WTC11 (cell line): ENCODE measurements around the gene CHMP5. TPM values are rescaled to one million over a fixed set of nuclear protein-coding genes. Genes with fewer than 3 reads are reported as not detected.

Source experiments
- ATAC-seq: fragments of 200-7000 bp; cut with Tn5 transposase; 2 replicates; pipeline ENCODE4 v1.10.0; 2021; ENCODE audit warnings: mild to moderate bottlenecking, moderate library complexity
- CTCF ChIA-PET: fragments of 300-600 bp; sonication (Branson Sonifier 250); formaldehyde crosslinking; loops from one replicate; lab custom pipeline; 2021; ENCODE audit warnings: antibody characterized with exemption; lab: Charles Lee
- POLR2A ChIA-PET: fragments of 350-600 bp; sonication (Branson Sonifier 250); formaldehyde crosslinking; loops from one replicate; lab custom pipeline; 2021; ENCODE audit warnings: antibody characterized with exemption; lab: Charles Lee
- DNase-seq: peaks from one replicate; pipeline ENCODE4 v3.0.0; 2021; ENCODE audit warnings: low spot score
- H3K27ac Mint-ChIP-seq: 2 replicates; pipeline ENCODE4 v1.8.0; 2021; ENCODE audit warnings: mixed read lengths
- H3K27me3 Mint-ChIP-seq: 2 replicates; pipeline ENCODE4 v1.8.0; 2021; ENCODE audit warnings: low read depth, mild to moderate bottlenecking, moderate library complexity, mixed read lengths
- H3K36me3 Mint-ChIP-seq: 2 replicates; pipeline ENCODE4 v1.8.0; 2021; ENCODE audit warnings: mixed read lengths
- H3K4me1 Mint-ChIP-seq: 2 replicates; pipeline ENCODE4 v1.8.0; 2022; ENCODE audit warnings: mixed read lengths
- H3K4me3 Mint-ChIP-seq: 2 replicates; pipeline ENCODE4 v1.8.0; 2021; ENCODE audit warnings: mild to moderate bottlenecking, moderate library complexity, mixed read lengths
- H3K9me3 Mint-ChIP-seq: 2 replicates; pipeline ENCODE4 v1.8.0; 2021; ENCODE audit warnings: mixed read lengths
- ATF1 ChIP-seq: sonication (generic); formaldehyde crosslinking; IDR thresholded peaks from 2 replicates; pipeline ENCODE4 v1.8.1; 2023; ENCODE audit warnings: mild to moderate bottlenecking, moderate library complexity, missing genetic modification reagents
- CREB1 ChIP-seq: sonication (generic); formaldehyde crosslinking; IDR thresholded peaks from 2 replicates; pipeline ENCODE4 v1.8.0; 2023; ENCODE audit warnings: mild to moderate bottlenecking, missing genetic modification reagents
- ELF4 ChIP-seq: sonication (generic); formaldehyde crosslinking; IDR thresholded peaks from 2 replicates; pipeline ENCODE4 v1.8.1; 2022; ENCODE audit warnings: low read depth, mild to moderate bottlenecking, moderate library complexity, missing genetic modification reagents
- KAT7 ChIP-seq: sonication (generic); formaldehyde crosslinking; IDR thresholded peaks from 2 replicates; pipeline ENCODE4 v1.8.1; 2023; ENCODE audit warnings: missing genetic modification reagents, mild to moderate bottlenecking, borderline replicate concordance
- NFATC4 ChIP-seq: fragments of 250-450 bp; sonication (Bioruptor Pico); IDR thresholded peaks from 2 replicates; pipeline ENCODE4 v1.9.0; 2021; ENCODE audit warnings: mild to moderate bottlenecking
- NR1H2 ChIP-seq: sonication (generic); formaldehyde crosslinking; IDR thresholded peaks from 2 replicates; pipeline ENCODE4 v1.9.0; 2021; ENCODE audit warnings: mild to moderate bottlenecking, moderate library complexity, missing genetic modification reagents
- NR2C2 ChIP-seq: sonication (generic); formaldehyde crosslinking; IDR thresholded peaks from 2 replicates; pipeline ENCODE4 v1.8.0; 2022; ENCODE audit warnings: mild to moderate bottlenecking, missing genetic modification reagents
- PRRX2 ChIP-seq: fragments of 250-450 bp; sonication (Bioruptor Pico); IDR thresholded peaks from 2 replicates; pipeline ENCODE4 v1.8.0; 2021; ENCODE audit warnings: mild to moderate bottlenecking
- RELA ChIP-seq: sonication (generic); formaldehyde crosslinking; IDR thresholded peaks from 2 replicates; pipeline ENCODE4 v1.8.1; 2022; ENCODE audit warnings: missing genetic modification reagents, mild to moderate bottlenecking, borderline replicate concordance
- TEAD1 ChIP-seq: sonication (generic); formaldehyde crosslinking; IDR thresholded peaks from 2 replicates; pipeline ENCODE4 v1.8.0; 2022; ENCODE audit warnings: mild to moderate bottlenecking, missing genetic modification reagents
- ZNF138 ChIP-seq: sonication (generic); formaldehyde crosslinking; conservative IDR thresholded peaks from 2 replicates; pipeline ENCODE4 v1.8.1; 2022; ENCODE audit warnings: mild to moderate bottlenecking, moderate library complexity, missing genetic modification reagents
- ZNF416 ChIP-seq: fragments of 250-450 bp; sonication (Bioruptor Pico); IDR thresholded peaks from 2 replicates; pipeline ENCODE4 v1.9.0; 2021; ENCODE audit warnings: mild to moderate bottlenecking, inconsistent platforms
- total RNA-seq: library from RNA; stranded (reverse); gene quantifications from 3 replicates; pipeline ENCODE4 v1.2.3, GENCODE V29; 2021
- TF ChIP-seq, protein P1 (sequence below): sonication (generic); formaldehyde crosslinking; IDR thresholded peaks from 2 replicates; pipeline ENCODE4 v1.8.0; 2022; ENCODE audit warnings: mild to moderate bottlenecking, missing genetic modification reagents
- TF ChIP-seq, protein P2 (sequence below): sonication (generic); formaldehyde crosslinking; IDR thresholded peaks from 2 replicates; pipeline ENCODE4 v1.8.0; 2023; ENCODE audit warnings: missing genetic modification reagents, mild to moderate bottlenecking, borderline replicate concordance
- TF ChIP-seq, protein P3 (sequence below): sonication (generic); formaldehyde crosslinking; IDR thresholded peaks from 2 replicates; pipeline ENCODE4 v1.8.1; 2023; ENCODE audit warnings: mild to moderate bottlenecking, missing genetic modification reagents, borderline replicate concordance
- TF ChIP-seq, protein P4 (sequence below): sonication (generic); formaldehyde crosslinking; IDR thresholded peaks from 2 replicates; pipeline ENCODE4 v1.8.1; 2022; ENCODE audit warnings: mild to moderate bottlenecking, missing genetic modification reagents, moderate library complexity, borderline replicate concordance
- TF ChIP-seq, protein P5 (sequence below): sonication (generic); formaldehyde crosslinking; IDR thresholded peaks from 2 replicates; pipeline ENCODE4 v1.8.0; 2023; ENCODE audit warnings: missing genetic modification reagents

CHMP5 gene
- total RNA-seq, 1 experiment from 2014 or later, result 46.2 TPM

DNA sequence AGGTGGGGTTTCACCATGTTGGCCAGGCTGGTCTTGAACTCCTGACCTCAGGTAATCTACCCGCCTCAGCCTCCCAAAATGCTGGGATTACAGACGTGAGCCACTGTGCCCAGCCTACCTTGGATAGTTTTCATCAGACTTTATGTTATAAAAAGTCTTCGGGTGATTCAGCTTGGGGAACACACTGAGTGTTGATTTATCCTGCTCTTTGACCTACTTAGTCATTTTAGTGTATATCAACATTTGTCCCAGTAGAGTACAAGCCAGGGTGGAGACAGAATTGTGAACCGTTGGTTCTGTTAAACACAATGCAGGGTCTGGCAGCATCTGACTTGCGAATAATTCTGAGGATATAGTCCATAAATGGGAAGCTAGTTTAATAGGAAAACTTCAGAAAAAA is 65.1 kb downstream of the CHMP5 start:
- peaks cover 51% of the 10 kb centered on the region for H3K36me3 Mint-ChIP-seq
- H3K9me3 Mint-ChIP-seq, result no peaks in the 10 kb centered on the region
- POLR2A ChIA-PET, result interaction anchor here (0.7 kb wide), 1 partner anchor 23 kb away, joined by 3 read pairs; no protein-coding TSS in a partner anchor
- no peak for DNase-seq
- no peaks in the 10 kb centered on the region for H3K27me3 Mint-ChIP-seq
- H3K4me3 Mint-ChIP-seq, result no peak overlapping the region
- H3K4me1 Mint-ChIP-seq, result no peaks in the 10 kb centered on the region
- no peak overlapping the region for H3K27ac Mint-ChIP-seq
- CTCF ChIA-PET, result interaction anchor here (1.1 kb wide), 1 partner anchor 124 kb away, joined by 4 read pairs; no protein-coding TSS in a partner anchor
- TF ChIP-seq, protein P1, sequence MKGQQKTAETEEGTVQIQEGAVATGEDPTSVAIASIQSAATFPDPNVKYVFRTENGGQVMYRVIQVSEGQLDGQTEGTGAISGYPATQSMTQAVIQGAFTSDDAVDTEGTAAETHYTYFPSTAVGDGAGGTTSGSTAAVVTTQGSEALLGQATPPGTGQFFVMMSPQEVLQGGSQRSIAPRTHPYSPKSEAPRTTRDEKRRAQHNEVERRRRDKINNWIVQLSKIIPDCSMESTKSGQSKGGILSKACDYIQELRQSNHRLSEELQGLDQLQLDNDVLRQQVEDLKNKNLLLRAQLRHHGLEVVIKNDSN (CRISPR knock-in tag), result no peak
- TF ChIP-seq ATF1, result no peak
- TF ChIP-seq, protein P2, sequence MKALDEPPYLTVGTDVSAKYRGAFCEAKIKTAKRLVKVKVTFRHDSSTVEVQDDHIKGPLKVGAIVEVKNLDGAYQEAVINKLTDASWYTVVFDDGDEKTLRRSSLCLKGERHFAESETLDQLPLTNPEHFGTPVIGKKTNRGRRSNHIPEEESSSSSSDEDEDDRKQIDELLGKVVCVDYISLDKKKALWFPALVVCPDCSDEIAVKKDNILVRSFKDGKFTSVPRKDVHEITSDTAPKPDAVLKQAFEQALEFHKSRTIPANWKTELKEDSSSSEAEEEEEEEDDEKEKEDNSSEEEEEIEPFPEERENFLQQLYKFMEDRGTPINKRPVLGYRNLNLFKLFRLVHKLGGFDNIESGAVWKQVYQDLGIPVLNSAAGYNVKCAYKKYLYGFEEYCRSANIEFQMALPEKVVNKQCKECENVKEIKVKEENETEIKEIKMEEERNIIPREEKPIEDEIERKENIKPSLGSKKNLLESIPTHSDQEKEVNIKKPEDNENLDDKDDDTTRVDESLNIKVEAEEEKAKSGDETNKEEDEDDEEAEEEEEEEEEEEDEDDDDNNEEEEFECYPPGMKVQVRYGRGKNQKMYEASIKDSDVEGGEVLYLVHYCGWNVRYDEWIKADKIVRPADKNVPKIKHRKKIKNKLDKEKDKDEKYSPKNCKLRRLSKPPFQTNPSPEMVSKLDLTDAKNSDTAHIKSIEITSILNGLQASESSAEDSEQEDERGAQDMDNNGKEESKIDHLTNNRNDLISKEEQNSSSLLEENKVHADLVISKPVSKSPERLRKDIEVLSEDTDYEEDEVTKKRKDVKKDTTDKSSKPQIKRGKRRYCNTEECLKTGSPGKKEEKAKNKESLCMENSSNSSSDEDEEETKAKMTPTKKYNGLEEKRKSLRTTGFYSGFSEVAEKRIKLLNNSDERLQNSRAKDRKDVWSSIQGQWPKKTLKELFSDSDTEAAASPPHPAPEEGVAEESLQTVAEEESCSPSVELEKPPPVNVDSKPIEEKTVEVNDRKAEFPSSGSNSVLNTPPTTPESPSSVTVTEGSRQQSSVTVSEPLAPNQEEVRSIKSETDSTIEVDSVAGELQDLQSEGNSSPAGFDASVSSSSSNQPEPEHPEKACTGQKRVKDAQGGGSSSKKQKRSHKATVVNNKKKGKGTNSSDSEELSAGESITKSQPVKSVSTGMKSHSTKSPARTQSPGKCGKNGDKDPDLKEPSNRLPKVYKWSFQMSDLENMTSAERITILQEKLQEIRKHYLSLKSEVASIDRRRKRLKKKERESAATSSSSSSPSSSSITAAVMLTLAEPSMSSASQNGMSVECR (CRISPR knock-in tag), result no peak
- no peak for TF ChIP-seq ELF4 (CRISPR knock-in tag)
- TF ChIP-seq ZNF416 (CRISPR knock-in tag), result no peak
- TF ChIP-seq, protein P3, sequence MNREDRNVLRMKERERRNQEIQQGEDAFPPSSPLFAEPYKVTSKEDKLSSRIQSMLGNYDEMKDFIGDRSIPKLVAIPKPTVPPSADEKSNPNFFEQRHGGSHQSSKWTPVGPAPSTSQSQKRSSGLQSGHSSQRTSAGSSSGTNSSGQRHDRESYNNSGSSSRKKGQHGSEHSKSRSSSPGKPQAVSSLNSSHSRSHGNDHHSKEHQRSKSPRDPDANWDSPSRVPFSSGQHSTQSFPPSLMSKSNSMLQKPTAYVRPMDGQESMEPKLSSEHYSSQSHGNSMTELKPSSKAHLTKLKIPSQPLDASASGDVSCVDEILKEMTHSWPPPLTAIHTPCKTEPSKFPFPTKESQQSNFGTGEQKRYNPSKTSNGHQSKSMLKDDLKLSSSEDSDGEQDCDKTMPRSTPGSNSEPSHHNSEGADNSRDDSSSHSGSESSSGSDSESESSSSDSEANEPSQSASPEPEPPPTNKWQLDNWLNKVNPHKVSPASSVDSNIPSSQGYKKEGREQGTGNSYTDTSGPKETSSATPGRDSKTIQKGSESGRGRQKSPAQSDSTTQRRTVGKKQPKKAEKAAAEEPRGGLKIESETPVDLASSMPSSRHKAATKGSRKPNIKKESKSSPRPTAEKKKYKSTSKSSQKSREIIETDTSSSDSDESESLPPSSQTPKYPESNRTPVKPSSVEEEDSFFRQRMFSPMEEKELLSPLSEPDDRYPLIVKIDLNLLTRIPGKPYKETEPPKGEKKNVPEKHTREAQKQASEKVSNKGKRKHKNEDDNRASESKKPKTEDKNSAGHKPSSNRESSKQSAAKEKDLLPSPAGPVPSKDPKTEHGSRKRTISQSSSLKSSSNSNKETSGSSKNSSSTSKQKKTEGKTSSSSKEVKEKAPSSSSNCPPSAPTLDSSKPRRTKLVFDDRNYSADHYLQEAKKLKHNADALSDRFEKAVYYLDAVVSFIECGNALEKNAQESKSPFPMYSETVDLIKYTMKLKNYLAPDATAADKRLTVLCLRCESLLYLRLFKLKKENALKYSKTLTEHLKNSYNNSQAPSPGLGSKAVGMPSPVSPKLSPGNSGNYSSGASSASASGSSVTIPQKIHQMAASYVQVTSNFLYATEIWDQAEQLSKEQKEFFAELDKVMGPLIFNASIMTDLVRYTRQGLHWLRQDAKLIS (CRISPR knock-in tag), result no peak
- TF ChIP-seq CREB1, result no peak
- no peak for TF ChIP-seq NR1H2 (CRISPR knock-in tag)
- TF ChIP-seq PRRX2 (CRISPR knock-in tag), result no peak
- no peak for TF ChIP-seq KAT7 (CRISPR knock-in tag)
- TF ChIP-seq, protein P4, sequence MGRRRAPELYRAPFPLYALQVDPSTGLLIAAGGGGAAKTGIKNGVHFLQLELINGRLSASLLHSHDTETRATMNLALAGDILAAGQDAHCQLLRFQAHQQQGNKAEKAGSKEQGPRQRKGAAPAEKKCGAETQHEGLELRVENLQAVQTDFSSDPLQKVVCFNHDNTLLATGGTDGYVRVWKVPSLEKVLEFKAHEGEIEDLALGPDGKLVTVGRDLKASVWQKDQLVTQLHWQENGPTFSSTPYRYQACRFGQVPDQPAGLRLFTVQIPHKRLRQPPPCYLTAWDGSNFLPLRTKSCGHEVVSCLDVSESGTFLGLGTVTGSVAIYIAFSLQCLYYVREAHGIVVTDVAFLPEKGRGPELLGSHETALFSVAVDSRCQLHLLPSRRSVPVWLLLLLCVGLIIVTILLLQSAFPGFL, result no peak
- no peak for TF ChIP-seq ZNF138 (CRISPR knock-in tag)
- TF ChIP-seq TEAD1 (CRISPR knock-in tag), result no peak
- no peak for TF ChIP-seq RELA (CRISPR knock-in tag)
- TF ChIP-seq NFATC4 (CRISPR knock-in tag), result no peak
- TF ChIP-seq, protein P5, sequence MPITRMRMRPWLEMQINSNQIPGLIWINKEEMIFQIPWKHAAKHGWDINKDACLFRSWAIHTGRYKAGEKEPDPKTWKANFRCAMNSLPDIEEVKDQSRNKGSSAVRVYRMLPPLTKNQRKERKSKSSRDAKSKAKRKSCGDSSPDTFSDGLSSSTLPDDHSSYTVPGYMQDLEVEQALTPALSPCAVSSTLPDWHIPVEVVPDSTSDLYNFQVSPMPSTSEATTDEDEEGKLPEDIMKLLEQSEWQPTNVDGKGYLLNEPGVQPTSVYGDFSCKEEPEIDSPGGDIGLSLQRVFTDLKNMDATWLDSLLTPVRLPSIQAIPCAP, result no peak
- no peak for TF ChIP-seq NR2C2 (CRISPR knock-in tag)
- no peak for ATAC-seq
